Left lobe of liver (tissue), 2 donors: ENCODE measurements around the gene PRR20E. TPM values are rescaled to one million over a fixed set of nuclear protein-coding genes. Genes with fewer than 3 reads are reported as not detected.
"Not testable (repeated sequence)": the region's sequence is repeated elsewhere in the genome, so short reads cannot be mapped to it uniquely, and the experiment has no call there.

Source experiments
- ATAC-seq: fragments of 200-7000 bp; cut with Tn5 transposase; one replicate; pipeline ENCODE4 v1.9.1; 2020; ENCODE audit warnings: mild to moderate bottlenecking, moderate library complexity
- DNase-seq: peaks from one replicate; pipeline ENCODE4 v3.0.0-alpha.2; 2020; ENCODE audit warnings: low spot score
- total RNA-seq: library from RNA; stranded (reverse); gene quantifications from one replicate; pipeline ENCODE4 v1.2.1, GENCODE V29; 2021
- donor health status: DM: no; HTN: no; CAD: no; lungs with moderate emphysema.
- donor health status: DM: no; HTN: yes; CAD: no.

PRR20E gene
- total RNA-seq, result not detected

GRCh38 chr13:57166897-57167296 is at the start of gene PRR20E:
TSS of gene PRR20E (plus strand) at chr13:57167197. CDS start at chr13:57167584, 387 bp downstream.
- not testable (repeated sequence) for ATAC-seq, DNase-seq

- peak; percentile 71 for DNase-seq
- ATAC-seq, result peak; percentile 98
Measured at GRCh38 chr13:57123681-57124080, 43.3 kb upstream of the PRR20E start.

- ATAC-seq (peak; percentile 50), DNase-seq (no peak)
Measured at GRCh38 chr13:57128909-57129308, 38.1 kb upstream of the PRR20E start.

GRCh38 chr13:57136093-57136492 is 30.9 kb upstream of the PRR20E start:
- DNase-seq, result no peak
- peak; percentile 47 for ATAC-seq

GRCh38 chr13:57137585-57137984 is 29.4 kb upstream of the PRR20E start:
- peak; percentile 94 for ATAC-seq
- no peak for DNase-seq

- DNase-seq, result no peak
- ATAC-seq, result no peak
Measured at GRCh38 chr13:57138988-57139387, 28.0 kb upstream of the PRR20E start.

GRCh38 chr13:57139781-57140180 is 27.2 kb upstream of the PRR20E start:
- DNase-seq, ATAC-seq: not testable (repeated sequence)

- not testable (repeated sequence) for DNase-seq, ATAC-seq
Measured at GRCh38 chr13:57140235-57140968, 26.6 kb upstream of the PRR20E start, which contains the start of gene PRR20A. TSS of gene PRR20A (plus strand) at chr13:57140918. CDS start at chr13:57141305, 387 bp downstream.

- ATAC-seq, DNase-seq: not testable (repeated sequence)
Measured at GRCh38 chr13:57147188-57147587, 19.8 kb upstream of the PRR20E start, which contains the start of gene PRR20B. TSS of gene PRR20B (plus strand) at chr13:57147488. CDS start at chr13:57147875, 387 bp downstream.

GRCh38 chr13:57148106-57148505 is 18.9 kb upstream of the PRR20E start:
- ATAC-seq, DNase-seq: not testable (repeated sequence)

- DNase-seq, ATAC-seq: not testable (repeated sequence)
Measured at GRCh38 chr13:57153761-57154160, 13.2 kb upstream of the PRR20E start, which contains the start of gene PRR20C. TSS of gene PRR20C (plus strand) at chr13:57154061. CDS start at chr13:57154448, 387 bp downstream.

- not testable (repeated sequence) for ATAC-seq, DNase-seq
Measured at GRCh38 chr13:57160332-57160731, 6.7 kb upstream of the PRR20E start, which contains the start of gene PRR20D. TSS of gene PRR20D (plus strand) at chr13:57160632. CDS start at chr13:57161019, 387 bp downstream.

- ATAC-seq (no peak), DNase-seq (no peak)
Measured at GRCh38 chr13:57191667-57192066, 24.7 kb downstream of the PRR20E start.

GRCh38 chr13:57212989-57213388 is 46.0 kb downstream of the PRR20E start:
- DNase-seq (no peak), ATAC-seq (no peak)

Other genes starting within 250 kb of the PRR20E start
- gene PRR20A, start 26.3 kb upstream of the PRR20E start, total RNA-seq, result not detected
- not detected for gene PRR20B, start 19.7 kb upstream of the PRR20E start, total RNA-seq
- not detected for gene PRR20C, start 13.1 kb upstream of the PRR20E start, total RNA-seq
- not detected for gene PRR20D, start 6.6 kb upstream of the PRR20E start, total RNA-seq